Gastroesophageal sphincter (tissue), 3 donors: Measurements from ENCODE around the gene KRTAP4-5.

ENCODE experiments used
- EP300 ChIP-seq: sonication (generic); formaldehyde crosslinking; IDR thresholded peaks from one replicate; pipeline ENCODE4 v1.6.1; 2017; ENCODE audit warnings: antibody characterized with exemption, mild to moderate bottlenecking
- POLR2A ChIP-seq, 2 donors: fragments of 450-650 bp; IDR thresholded peaks; one replicate each; pipeline ENCODE4 v1.6.1; 2017; ENCODE audit warnings: antibody characterized with exemption in 2 of 2, mild to moderate bottlenecking in 2 of 2, moderate library complexity in 1 of 2
- POLR2AphosphoS5 ChIP-seq: sonication (generic); formaldehyde crosslinking; IDR thresholded peaks from one replicate; pipeline ENCODE4 v1.6.1; 2017; ENCODE audit warnings: antibody characterized with exemption
- TF ChIP-seq, protein P1 (sequence below), 4 experiments: fragments of 200-600 bp in 2 of 4; fragments of 450-650 bp in 2 of 4; sonication (generic) in 1 of 4; IDR thresholded peaks; one replicate each; pipeline ENCODE4 v1.5.1; 2017 to 2019; ENCODE audit warnings: antibody characterized with exemption in 4 of 4, mild to moderate bottlenecking in 2 of 4, moderate library complexity in 2 of 4

DNA sequence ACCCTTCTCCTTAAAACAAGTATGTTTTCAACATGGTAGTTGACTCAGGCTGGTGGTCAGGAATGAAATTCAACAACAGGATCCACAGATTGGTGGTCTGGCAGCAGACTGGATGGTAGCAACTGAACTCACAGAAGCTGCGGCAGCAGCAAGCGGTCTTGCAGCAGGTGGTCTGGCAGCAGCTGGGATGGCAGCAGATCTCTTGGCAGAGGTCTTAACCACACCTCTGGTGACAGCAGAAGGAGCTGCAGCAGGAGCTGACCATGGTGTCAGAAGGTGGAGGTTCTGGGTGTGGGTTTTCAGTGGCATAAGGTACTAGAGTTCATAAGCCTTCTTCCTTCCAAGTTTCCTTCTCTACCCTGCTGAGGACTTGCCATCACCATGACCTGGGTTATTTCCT, 37.2 kb upstream of the KRTAP4-5 start:
- no peak for TF ChIP-seq POLR2A (IDR thresholded peaks at IDR 0.05)
- TF ChIP-seq, protein P1, sequence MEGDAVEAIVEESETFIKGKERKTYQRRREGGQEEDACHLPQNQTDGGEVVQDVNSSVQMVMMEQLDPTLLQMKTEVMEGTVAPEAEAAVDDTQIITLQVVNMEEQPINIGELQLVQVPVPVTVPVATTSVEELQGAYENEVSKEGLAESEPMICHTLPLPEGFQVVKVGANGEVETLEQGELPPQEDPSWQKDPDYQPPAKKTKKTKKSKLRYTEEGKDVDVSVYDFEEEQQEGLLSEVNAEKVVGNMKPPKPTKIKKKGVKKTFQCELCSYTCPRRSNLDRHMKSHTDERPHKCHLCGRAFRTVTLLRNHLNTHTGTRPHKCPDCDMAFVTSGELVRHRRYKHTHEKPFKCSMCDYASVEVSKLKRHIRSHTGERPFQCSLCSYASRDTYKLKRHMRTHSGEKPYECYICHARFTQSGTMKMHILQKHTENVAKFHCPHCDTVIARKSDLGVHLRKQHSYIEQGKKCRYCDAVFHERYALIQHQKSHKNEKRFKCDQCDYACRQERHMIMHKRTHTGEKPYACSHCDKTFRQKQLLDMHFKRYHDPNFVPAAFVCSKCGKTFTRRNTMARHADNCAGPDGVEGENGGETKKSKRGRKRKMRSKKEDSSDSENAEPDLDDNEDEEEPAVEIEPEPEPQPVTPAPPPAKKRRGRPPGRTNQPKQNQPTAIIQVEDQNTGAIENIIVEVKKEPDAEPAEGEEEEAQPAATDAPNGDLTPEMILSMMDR (IDR thresholded peaks at IDR 0.05): no peak
- TF ChIP-seq EP300: no peak
- no peak for TF ChIP-seq POLR2AphosphoS5
